ENCODE results near the gene PARD3.

GRCh38 chr10:34074051-34074450 lies 741.0 kb downstream of the PARD3 start:
- TF ChIP-seq EZH2 (IDR thresholded peaks at IDR 0.05; ENCODE audit: insufficient read depth, poor library complexity, severe bottlenecking) = no peak
- TF ChIP-seq EZH2phosphoT487 (IDR thresholded peaks at IDR 0.05; ENCODE audit: insufficient read depth, low read depth) = no peak
